ENCODE results near the gene MAPK9.

Gene MAPK9

DNA sequence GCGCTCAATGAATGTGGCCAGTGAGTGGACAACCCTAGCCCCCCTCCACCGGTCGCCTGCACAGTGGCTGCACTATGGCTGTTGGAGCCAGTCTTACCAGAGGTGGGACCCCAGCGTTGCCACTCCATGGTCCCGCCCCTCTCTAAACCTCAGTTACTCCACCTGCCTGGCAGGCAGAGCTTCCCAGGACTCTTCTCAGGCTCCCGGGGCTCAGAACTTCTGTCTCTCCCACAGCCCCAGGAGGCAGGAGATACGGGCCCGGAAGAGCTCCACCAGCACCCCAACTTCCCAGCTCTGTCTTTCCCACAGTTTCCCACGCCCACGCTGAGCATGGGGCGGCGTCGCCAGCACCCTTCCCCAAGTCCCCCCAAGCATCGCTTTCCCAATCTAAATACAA, 83.8 kb downstream of the MAPK9 start:
- H3K4me2 ChIP-seq (ENCODE audit: low read length): peak overlapping the region; percentile 76
- no peaks in the 10 kb centered on the region for H3K36me3 ChIP-seq (ENCODE audit: insufficient read depth, low read length)
- peak overlapping the region; percentile 54 for H3K4me3 ChIP-seq (ENCODE audit: low read length)
- H3K9me3 ChIP-seq (replicated peaks; ENCODE audit: low read length): no peaks in the 10 kb centered on the region
- H3K4me1 ChIP-seq (ENCODE audit: control insufficient read depth, insufficient read depth, low read length): peaks cover 3% of the 10 kb centered on the region
- H3K27me3 ChIP-seq (ENCODE audit: control insufficient read depth, insufficient read depth, low read length): peaks cover 18% of the 10 kb centered on the region
- no peak overlapping the region for H3K9ac ChIP-seq (ENCODE audit: low read depth, low read length)

DNA sequence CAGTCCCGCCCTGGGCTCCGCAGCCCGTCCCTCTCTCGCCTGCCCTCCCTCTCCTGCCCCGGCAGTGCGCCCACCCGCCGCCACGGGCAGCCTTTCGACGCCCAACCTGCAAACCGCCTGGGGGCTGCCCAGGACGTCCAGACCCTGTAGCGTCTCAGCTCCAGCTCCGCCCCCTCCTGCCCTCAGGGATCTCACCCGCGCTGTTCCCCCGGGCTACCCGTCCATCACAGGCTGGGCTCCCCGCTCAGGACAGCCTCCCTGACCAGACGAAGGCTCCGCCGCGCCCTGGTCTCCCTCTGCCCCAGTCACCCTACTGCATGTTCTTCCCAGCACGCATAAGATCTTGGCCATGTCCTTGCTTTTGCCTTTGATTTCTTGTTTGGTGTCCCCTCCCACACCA, 84.3 kb downstream of the MAPK9 start:
- H3K27me3 ChIP-seq (ENCODE audit: control insufficient read depth, insufficient read depth, low read length): peaks cover 18% of the 10 kb centered on the region

DNA sequence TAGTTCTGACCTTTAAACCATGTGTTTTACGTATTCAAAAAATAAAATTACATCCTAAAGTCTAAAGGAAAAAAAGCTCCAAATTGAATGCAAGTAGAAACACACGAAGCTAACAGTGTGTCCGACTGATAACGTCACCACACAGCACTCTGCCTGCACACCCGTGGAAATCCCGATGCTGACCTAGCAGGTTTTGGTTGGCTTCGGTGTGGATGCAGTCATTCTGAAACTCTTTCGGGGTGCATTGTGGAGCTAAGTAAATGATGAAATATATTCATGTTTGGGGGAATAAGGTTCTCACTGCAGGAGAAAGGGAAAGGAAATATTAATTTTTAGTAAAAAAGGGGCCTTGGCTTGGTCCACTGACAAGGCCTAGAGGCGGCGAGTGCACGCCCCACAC, 84.9 kb downstream of the MAPK9 start:
- Histone ChIP-seq H3K36me3 (ENCODE audit: insufficient read depth, low read length) (no peaks in the 10 kb centered on the region), H3K9ac (ENCODE audit: low read depth, low read length) (no peak overlapping the region), H3K4me2 (ENCODE audit: low read length) (no peak overlapping the region), H3K9me3 (replicated peaks; ENCODE audit: low read length) (no peaks in the 10 kb centered on the region), H3K4me3 (ENCODE audit: low read length) (no peak overlapping the region), H3K4me1 (ENCODE audit: control insufficient read depth, insufficient read depth, low read length) (peaks cover 3% of the 10 kb centered on the region), H3K27me3 (ENCODE audit: control insufficient read depth, insufficient read depth, low read length) (peaks cover 13% of the 10 kb centered on the region)

More for the DNA sequence above, 84.3 kb downstream of the MAPK9 start:
- Histone ChIP-seq H3K9ac (ENCODE audit: low read depth, low read length) (no peak overlapping the region), H3K4me2 (ENCODE audit: low read length) (no peak overlapping the region), H3K4me1 (ENCODE audit: control insufficient read depth, insufficient read depth, low read length) (peaks cover 3% of the 10 kb centered on the region), H3K36me3 (ENCODE audit: insufficient read depth, low read length) (no peaks in the 10 kb centered on the region), H3K9me3 (replicated peaks; ENCODE audit: low read length) (no peaks in the 10 kb centered on the region), H3K4me3 (ENCODE audit: low read length) (no peak overlapping the region)

DNA sequence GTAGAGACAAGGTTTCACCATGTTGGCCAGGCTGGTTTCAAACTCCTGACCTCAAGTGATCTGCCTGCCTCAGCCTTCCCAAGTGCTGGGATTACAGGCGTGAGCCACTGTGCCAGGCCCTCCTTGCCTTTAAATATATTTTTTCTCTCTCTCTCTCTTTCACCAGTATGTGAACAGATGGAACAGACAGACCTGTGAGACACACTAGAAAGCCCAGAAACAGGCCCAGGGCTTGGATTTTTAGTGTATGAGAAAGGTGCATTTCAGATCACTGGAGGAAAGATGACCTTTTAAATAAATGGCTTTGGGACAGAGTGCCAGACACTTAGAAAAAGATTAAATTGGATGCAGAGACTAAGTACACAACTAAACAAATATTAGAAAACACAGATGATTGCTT, 86.0 kb downstream of the MAPK9 start:
- Histone ChIP-seq H3K9me3 (replicated peaks; ENCODE audit: low read length) (no peaks in the 10 kb centered on the region), H3K27me3 (ENCODE audit: control insufficient read depth, insufficient read depth, low read length) (peaks cover 10% of the 10 kb centered on the region), H3K4me2 (ENCODE audit: low read length) (no peak overlapping the region), H3K9ac (ENCODE audit: low read depth, low read length) (no peak overlapping the region), H3K4me3 (ENCODE audit: low read length) (no peak overlapping the region), H3K36me3 (ENCODE audit: insufficient read depth, low read length) (no peaks in the 10 kb centered on the region), H3K4me1 (ENCODE audit: control insufficient read depth, insufficient read depth, low read length) (peaks cover 3% of the 10 kb centered on the region)

DNA sequence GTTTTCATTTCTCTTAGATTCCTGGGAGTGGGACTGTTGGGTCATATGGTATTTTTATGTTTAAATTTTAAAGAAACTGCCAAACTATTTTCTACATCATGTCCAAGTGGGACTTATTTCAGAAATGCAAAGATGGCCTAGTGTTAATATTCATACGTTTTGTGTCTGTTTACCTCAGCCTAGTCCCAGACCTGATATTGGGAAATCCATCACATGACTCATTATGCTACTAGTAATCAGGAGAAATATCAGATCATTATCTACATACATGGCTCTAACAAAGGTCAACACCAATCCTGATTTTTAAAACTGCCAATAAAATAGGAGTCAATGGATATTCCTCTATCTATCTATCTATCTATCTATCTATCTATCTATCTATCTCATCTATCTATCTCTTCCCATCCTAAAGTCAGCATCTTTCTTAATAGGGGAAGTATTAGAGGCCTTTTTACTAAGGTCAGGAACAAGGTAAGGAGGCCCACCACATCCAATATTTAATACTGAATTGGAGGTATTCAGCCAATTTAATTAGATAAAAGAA, 87.5 kb downstream of the MAPK9 start:
- no peaks in the 10 kb centered on the region for H3K9me3 ChIP-seq (replicated peaks; ENCODE audit: low read length)
- H3K36me3 ChIP-seq (ENCODE audit: insufficient read depth, low read length): no peaks in the 10 kb centered on the region
- peaks cover 10% of the 10 kb centered on the region for H3K27me3 ChIP-seq (ENCODE audit: control insufficient read depth, insufficient read depth, low read length)
- H3K4me1 ChIP-seq (ENCODE audit: control insufficient read depth, insufficient read depth, low read length): peaks cover 3% of the 10 kb centered on the region
- H3K4me2 ChIP-seq (ENCODE audit: low read length): no peak overlapping the region
- H3K4me3 ChIP-seq (ENCODE audit: low read length): no peak overlapping the region
- no peak overlapping the region for H3K9ac ChIP-seq (ENCODE audit: low read depth, low read length)

DNA sequence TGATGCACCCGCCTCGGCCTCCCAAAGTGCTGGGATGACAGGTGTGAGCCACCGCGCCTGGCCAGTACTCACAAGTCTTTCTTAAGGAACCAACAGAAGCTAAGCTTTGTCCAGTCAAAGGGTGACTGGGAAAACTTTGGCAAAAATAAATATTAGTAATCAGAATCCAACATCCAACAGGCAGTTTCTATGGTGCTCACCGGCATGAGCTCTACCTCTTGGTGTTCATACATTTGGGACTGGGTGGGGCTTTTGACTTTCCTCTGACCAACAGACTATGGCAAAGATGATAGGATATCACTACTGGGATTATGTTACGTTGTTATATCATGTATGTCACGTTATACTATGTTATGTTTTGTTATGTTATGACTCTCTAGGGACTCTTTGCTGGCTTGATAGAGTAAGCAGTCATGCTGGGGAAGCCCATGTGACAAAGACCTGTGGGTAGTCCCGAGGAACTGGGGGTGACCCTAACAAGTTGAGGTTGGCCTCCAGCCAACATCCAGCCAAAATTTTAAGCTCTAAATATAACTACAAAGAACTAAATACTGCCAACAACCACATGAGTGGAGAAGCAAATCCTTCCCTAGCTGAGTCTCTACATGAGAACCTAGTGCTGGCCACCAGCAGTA, 88.8 kb downstream of the MAPK9 start:
- H3K9ac ChIP-seq (ENCODE audit: low read depth, low read length): no peak overlapping the region
- no peaks in the 10 kb centered on the region for H3K9me3 ChIP-seq (replicated peaks; ENCODE audit: low read length)
- no peak overlapping the region for H3K4me3 ChIP-seq (ENCODE audit: low read length)
- H3K4me1 ChIP-seq (ENCODE audit: control insufficient read depth, insufficient read depth, low read length): no peaks in the 10 kb centered on the region
- no peak overlapping the region for H3K4me2 ChIP-seq (ENCODE audit: low read length)
- H3K27me3 ChIP-seq (ENCODE audit: control insufficient read depth, insufficient read depth, low read length): peaks cover 5% of the 10 kb centered on the region
- no peaks in the 10 kb centered on the region for H3K36me3 ChIP-seq (ENCODE audit: insufficient read depth, low read length)

DNA sequence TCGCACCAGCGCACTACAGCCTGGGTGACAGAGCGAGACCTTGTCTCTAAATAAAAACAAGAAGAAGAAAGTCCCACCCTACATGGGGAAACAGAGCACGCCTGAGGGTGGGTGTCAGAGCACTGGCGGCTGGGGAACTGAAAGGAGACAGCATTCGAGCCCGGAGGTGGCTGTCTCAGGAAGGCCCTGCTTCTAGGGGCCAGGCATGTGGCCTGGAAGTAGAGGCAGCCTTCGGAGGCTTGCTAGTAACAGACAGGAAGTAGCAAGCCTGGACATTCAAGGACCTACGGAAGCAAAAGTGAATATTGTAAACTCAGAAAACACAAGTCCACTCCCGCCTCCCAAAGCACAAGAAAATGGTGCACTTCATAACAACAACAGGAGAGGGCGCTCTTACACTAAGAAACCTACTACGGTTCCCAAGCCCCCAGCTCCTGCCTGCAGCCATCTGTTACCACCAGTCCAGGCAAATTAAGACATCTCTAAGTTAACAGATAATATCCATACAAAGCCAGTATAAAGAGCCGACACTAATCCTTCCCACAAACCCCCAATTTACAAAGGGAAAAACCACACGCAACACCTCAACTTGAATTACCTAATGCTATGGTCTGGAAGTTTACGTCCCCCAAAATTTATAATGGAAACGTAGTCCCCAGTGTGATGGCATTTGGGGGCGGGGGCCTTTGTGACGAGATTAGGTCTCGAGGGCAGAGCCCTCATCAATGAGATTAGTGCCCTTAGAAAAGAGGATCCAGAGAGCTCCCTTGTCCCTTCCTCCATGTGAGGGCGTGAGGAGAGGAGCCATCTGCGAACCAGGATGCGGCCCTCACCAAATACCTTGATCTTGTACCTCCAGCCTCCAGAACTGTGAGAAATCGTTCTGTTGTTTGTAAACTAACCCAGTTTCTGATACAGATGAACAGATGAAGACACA, 90.6 kb downstream of the MAPK9 start:
- Histone ChIP-seq H3K9me3 (replicated peaks; ENCODE audit: low read length) (no peaks in the 10 kb centered on the region), H3K4me1 (ENCODE audit: control insufficient read depth, insufficient read depth, low read length) (no peaks in the 10 kb centered on the region), H3K27me3 (ENCODE audit: control insufficient read depth, insufficient read depth, low read length) (peaks cover 3% of the 10 kb centered on the region), H3K9ac (ENCODE audit: low read depth, low read length) (no peak overlapping the region), H3K4me2 (ENCODE audit: low read length) (no peak overlapping the region), H3K4me3 (ENCODE audit: low read length) (no peak overlapping the region), H3K36me3 (ENCODE audit: insufficient read depth, low read length) (no peaks in the 10 kb centered on the region)

DNA sequence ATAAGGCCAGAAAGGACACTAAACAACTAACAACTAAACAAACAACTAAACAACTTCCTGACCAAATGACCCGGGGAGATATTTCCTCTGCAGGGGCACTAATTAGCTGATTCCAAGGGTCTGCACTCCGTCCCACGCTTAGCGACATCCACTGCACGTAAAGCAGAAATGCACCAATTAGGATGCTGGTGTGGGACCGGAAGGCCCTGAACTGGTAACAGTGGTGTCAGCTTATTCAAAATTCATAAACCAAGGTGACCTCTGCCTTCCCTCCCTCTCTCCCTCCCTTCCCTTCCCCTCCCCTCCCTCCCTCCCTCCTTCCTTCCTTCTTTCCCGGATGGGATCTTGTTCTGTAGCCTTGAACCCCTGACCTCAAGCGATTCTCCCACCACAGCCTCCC, 92.5 kb downstream of the MAPK9 start:
- no peaks in the 10 kb centered on the region for H3K9me3 ChIP-seq (replicated peaks; ENCODE audit: low read length)
- no peak overlapping the region for H3K4me3 ChIP-seq (ENCODE audit: low read length)
- no peaks in the 10 kb centered on the region for H3K4me1 ChIP-seq (ENCODE audit: control insufficient read depth, insufficient read depth, low read length)
- H3K9ac ChIP-seq (ENCODE audit: low read depth, low read length): no peak overlapping the region
- peaks cover 3% of the 10 kb centered on the region for H3K27me3 ChIP-seq (ENCODE audit: control insufficient read depth, insufficient read depth, low read length)
- H3K36me3 ChIP-seq (ENCODE audit: insufficient read depth, low read length): no peaks in the 10 kb centered on the region
- no peak overlapping the region for H3K4me2 ChIP-seq (ENCODE audit: low read length)

DNA sequence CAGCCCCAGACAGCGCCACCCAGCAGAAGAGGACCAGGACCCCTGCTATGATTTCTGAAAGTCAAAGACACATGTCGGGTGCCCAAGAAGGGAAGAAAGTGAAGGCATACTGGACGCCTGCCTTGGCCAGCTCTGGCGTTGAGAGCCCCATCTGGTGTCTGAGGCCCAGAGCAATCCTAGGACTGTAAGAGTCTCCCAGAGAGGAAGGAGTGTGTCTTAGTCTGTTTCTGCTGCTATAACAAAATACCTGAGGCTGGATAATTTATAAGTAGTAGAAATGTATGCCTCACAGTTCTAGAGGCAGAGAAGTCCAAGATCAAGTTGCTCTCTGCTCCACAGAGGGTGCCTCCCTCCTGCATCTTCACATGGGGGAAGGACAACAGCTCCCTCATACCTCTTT, 93.7 kb downstream of the MAPK9 start:
- Histone ChIP-seq H3K4me1 (ENCODE audit: control insufficient read depth, insufficient read depth, low read length) (no peaks in the 10 kb centered on the region), H3K4me3 (ENCODE audit: low read length) (no peak overlapping the region), H3K4me2 (ENCODE audit: low read length) (no peak overlapping the region), H3K9me3 (replicated peaks; ENCODE audit: low read length) (no peaks in the 10 kb centered on the region), H3K27me3 (ENCODE audit: control insufficient read depth, insufficient read depth, low read length) (peaks cover 3% of the 10 kb centered on the region), H3K9ac (ENCODE audit: low read depth, low read length) (no peak overlapping the region), H3K36me3 (ENCODE audit: insufficient read depth, low read length) (no peaks in the 10 kb centered on the region)

DNA sequence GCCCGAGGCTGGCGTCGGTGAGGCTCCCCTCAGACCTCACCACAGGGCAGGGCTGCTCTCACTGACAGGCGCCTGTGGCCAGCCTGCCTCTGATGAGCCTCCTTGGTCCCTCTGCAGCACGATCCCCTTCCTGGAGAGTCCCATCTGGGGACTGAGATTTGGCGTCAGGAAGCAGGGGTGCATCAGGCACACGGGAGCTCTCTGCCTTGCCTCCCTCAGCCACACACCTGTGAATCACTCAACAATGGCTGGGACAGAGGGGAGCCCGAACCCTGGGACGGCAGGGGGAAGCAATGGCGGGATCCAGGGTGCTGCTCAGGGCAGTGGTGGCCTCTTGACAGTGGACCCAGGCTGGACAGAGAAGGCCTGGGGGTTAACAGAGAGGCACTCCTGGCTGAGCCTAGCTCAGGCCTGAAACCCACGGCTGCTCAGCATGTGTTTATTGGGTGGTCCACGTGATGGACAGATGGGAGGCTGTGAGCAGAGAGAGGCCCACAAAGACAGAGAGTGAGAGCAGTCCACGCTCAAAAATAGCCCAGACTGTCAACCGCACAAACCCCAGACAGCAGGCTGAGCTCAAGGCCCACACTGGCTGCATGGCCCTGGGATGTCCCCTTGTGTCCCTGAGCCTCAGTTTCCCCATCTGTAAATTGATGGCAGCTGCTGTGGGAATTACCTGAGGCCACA, 94.7 kb downstream of the MAPK9 start:
- Histone ChIP-seq H3K4me3 (ENCODE audit: low read length) (no peak overlapping the region), H3K4me1 (ENCODE audit: control insufficient read depth, insufficient read depth, low read length) (no peaks in the 10 kb centered on the region), H3K9ac (ENCODE audit: low read depth, low read length) (no peak overlapping the region), H3K9me3 (replicated peaks; ENCODE audit: low read length) (no peaks in the 10 kb centered on the region), H3K27me3 (ENCODE audit: control insufficient read depth, insufficient read depth, low read length) (peaks cover 3% of the 10 kb centered on the region), H3K4me2 (ENCODE audit: low read length) (no peak overlapping the region), H3K36me3 (ENCODE audit: insufficient read depth, low read length) (no peaks in the 10 kb centered on the region)
